NK-92 treated with Interleukin-12 subunit alpha and Interleukin-12 subunit beta, amount 100 ng/mL, for 24 hours (cell line): ENCODE results near the gene CDPF1.

ENCODE experiments used
- DNase-seq: peaks from one replicate; lab custom pipeline; 2025; lab: John Stamatoyannopoulos, UW

CDPF1 gene, protein sequence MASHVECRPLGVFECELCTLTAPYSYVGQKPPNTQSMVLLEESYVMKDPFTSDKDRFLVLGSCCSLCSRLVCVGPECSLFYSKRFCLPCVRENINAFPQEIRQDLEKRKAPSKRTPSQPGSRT

DNA sequence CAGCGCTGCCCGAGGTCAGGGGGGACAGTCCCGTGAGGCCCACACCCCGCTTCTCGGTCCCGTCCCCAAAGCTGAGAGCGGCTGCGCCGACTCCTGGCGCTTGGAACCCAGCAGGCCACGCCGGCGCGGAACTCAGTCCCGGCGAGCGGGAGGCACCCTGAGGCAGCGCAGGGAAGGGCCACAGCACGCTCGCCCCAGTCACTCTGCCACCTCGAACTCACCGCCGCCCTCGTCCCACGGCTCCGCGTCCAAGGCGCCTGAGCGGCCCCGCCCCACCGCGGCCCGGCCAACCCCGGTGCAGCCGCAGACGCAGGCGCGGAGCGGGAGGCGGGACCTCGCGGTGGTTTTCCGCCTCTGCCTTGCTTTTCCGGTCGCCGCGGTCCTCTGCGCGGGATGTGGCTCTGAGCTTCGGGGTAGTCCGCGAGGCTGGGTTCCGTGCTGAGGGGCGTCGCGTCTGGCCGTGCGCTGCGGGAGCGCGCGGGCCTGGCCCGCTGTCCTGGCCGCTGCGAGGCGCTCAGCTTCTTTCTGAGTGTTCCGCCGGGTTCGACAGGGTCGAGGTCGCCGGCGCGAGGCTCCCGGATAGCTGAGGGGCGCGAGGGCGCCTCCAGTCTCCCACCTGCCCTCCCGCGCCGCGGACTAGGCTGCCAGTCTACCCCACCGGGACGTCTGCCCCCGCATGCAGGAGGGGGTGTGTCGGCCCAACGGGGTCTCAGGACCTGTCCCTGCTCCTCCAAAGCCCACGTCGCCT, at the start of gene CDPF1:
Gene CDPF1, minus strand, starts transcription at position 259 of the 748 bp plus-strand sequence. CDS start 2,009 bp downstream, outside the sequence.
- DNase-seq = peak; percentile 86

DNA sequence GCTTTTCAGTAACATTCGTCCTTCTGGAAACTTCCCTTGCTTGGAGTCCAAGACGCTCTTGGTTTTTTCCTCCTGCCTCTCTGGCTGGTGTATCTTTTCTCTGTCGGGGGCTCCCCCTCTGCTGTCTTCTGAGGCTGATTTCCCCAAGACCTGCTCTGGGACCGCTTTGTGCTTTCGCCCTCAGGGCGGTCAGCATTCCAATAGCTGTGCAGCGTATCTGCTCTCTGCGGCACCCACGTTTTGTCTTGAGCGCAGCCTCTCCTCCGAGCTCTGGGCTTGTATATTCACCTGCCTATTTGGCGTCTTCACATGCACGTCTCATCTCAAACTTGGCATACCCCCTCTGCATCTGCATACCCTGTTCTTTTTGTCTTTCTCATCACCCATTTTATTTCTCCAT, 49.0 kb upstream of the CDPF1 start:
- DNase-seq = no peak

GRCh38 chr22:46297151-46297812, 47.2 kb upstream of the CDPF1 start:
- DNase-seq = no peak

GRCh38 chr22:46296257-46297150, 46.4 kb upstream of the CDPF1 start, which contains the start of gene GTSE1:
Gene GTSE1 (plus strand): TSS chr22:46296870. CDS start chr22:46297401, 531 bp downstream.
- peak; percentile 95 for DNase-seq

- no peak for DNase-seq
Observed at GRCh38 chr22:46295277-46295971, 45.3 kb upstream of the CDPF1 start.

DNA sequence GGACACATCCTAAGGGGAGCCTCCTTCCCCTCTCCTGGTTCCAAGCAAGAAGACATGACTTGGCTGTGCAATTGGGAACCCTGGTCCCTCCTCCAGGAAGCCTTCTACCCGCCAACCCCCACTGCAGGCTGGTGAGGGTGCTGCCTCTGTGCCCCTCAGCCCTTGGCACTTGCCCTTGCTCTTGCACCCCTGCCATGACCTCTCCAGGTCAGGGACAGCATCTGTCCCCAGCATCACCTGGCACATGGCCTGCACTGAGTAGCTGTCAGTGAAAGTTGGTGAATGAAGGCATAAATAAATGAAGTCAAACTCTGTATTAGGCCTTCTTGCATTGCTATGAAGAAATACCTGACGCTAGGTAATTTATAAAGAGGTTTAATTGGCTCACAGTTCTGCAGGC, 44.7 kb upstream of the CDPF1 start:
- DNase-seq = no peak

GRCh38 chr22:46293577-46294260, 43.6 kb upstream of the CDPF1 start:
- DNase-seq = no peak

DNA sequence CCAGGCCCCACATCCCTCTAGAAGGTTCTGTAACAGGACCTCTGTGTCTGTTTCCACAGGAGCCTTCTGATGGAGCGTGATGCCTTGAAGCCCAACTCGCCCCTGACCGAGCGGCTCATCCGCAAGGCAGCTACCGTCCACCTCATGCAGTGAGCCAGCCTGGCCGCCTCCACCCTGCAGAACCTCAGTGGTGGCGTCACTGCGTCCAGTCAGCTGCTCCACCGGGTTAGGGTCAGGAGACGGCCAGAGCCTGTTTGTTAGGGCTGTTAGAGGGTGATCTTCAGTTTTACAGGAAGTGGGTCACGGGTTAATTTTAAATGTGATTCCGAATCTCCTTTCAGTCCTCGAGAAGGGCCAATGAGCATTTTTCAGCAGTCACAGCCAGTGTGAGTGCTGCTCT, 42.6 kb upstream of the CDPF1 start:
- DNase-seq = no peak

- no peak for DNase-seq
Observed at GRCh38 chr22:46292173-46292572, 42.1 kb upstream of the CDPF1 start.

DNA sequence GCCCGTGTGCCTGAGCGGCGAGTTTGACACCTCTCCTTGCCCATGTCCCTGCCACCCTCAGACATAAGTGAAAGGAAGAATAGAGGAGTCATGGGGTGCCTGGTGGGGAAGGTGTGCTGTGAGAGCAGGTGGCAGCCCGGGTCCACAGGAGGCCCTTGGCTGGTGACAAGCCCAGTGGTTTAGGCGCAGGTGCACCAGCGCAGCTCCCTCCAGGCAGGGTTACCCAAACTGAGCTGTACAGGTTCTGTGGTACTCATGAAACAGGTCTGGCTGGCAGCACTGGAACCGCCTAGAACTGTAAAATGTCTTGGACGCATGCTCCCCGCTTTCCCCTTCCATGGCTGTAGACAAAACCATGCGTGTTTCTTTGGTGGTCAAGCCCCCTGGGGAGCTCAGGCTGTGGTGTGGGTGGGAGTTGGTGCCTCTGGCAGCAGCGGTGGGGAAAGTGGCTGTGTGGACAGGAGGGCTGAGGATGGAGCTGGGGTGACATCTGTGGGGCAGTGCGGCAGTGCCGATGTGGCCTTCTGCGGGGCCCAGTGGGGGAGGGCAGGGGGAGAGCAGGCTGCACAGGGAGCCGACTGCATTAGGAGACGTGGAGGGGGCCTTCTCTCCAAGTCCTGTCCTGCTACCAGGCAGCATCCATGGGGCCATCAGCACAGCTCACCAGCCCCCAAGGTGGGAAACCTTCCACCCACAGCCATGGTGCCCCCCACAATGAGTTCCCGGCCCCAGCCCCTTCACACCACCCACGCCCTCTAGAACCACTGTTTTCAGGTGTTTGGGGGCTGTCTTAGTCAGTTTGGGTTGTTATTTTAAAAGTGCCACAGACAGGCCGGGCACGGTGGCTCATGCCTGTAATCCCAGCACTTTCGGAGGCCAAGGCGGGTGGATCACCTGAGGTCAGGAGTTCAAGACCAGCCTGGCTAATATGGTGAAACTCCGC, 41.0 kb upstream of the CDPF1 start:
- DNase-seq = no peak

- DNase-seq = no peak
Observed at GRCh38 chr22:46290121-46290842, 40.2 kb upstream of the CDPF1 start.

GRCh38 chr22:46289244-46289891, 39.3 kb upstream of the CDPF1 start:
- DNase-seq = no peak

GRCh38 chr22:46288846-46289243, 38.8 kb upstream of the CDPF1 start:
- no peak for DNase-seq

DNA sequence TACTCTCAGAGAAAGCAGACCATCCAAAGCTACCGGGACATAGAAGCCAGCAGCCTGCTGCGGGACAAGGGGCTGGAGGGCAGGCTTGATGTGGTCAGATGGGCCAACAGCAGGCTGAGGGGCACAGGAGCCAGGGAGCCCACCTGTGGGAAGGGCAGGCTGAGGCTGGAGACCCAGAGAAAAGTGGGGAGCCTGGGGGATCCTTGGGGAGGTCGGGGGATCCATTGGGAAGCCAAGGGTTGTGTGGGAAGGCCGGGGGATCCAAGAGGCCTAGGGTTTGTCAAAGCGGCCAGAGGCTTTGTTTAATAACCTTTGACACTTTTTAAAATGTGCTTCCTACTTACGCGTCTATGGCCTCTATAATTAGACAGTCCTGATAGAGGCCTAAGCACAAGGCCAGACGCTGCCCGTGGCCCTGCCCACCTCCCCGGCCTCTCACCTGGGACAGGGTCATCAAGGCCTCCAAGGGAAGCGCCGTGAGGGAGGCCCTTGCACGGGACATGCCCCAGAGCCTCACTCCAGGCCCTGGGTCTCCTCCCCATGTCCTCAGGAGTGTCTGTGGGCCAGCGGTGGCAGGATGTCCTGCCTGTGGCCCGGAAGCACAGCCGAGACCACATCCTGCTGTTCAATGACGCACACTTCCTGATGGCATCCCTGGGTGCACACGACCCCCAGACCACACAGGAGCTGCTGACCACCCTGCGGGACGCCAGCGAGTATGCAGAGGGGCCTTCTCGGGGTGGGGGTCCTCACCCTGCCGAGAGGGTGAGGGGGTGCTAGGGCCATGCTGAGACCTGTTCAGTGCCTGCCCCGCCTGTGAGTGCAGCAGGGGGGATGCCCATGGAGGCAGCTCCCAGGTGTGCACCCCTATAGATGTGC, 38.0 kb upstream of the CDPF1 start:
- DNase-seq = peak; percentile 72

GRCh38 chr22:46286941-46287872, 37.1 kb upstream of the CDPF1 start:
- no peak for DNase-seq

DNA sequence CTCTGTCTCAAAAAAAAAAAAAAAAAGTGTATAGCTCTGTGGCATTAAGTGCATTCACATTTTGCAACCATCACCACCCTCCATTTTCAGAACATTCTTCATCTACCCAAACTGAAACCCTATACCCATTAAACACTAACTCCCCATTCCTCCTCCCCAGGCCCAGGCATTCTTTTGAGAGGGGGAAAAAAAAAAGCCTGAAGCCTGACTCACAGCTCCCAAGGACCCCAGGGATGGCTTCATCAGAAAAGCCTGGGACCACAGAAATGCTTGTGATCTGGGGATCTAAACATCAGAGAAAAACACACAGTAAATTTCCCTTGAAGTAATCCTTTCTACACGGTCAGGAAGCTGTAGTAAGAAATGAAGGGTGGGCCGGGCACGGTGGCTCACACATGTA, 35.9 kb upstream of the CDPF1 start:
- no peak for DNase-seq
